Endodermal cell (in vitro differentiated cells): ENCODE data around the gene CADM4. TPM values are rescaled to one million over a fixed set of nuclear protein-coding genes. Genes with fewer than 3 reads are reported as not detected.

Source experiments
- DNase-seq: peaks from one replicate; pipeline ENCODE4 v3.0.0-alpha.2; 2017
- H3K27ac ChIP-seq: 2 replicates; pipeline ENCODE4 v1.5.1; 2013; ENCODE audit warnings: mild to moderate bottlenecking, low read depth, low read length, moderate library complexity
- H3K27me3 ChIP-seq: 2 replicates; pipeline ENCODE4 v1.6.1; 2013; ENCODE audit warnings: mild to moderate bottlenecking, low read length, moderate library complexity; ENCODE audit not compliant: insufficient read depth, control insufficient read depth, poor library complexity, severe bottlenecking
- H3K36me3 ChIP-seq: 2 replicates; pipeline ENCODE4 v1.7.0; 2013; ENCODE audit warnings: mild to moderate bottlenecking, low read length, moderate library complexity; ENCODE audit not compliant: control insufficient read depth, insufficient read depth
- H3K4me1 ChIP-seq: one replicate; pipeline ENCODE4 v1.7.0; 2013; ENCODE audit warnings: low read length; ENCODE audit not compliant: control insufficient read depth, insufficient read depth
- H3K4me3 ChIP-seq: 2 replicates; pipeline ENCODE4 v1.5.1; 2013; ENCODE audit warnings: mild to moderate bottlenecking, low read length, moderate library complexity
- H3K9ac ChIP-seq: 2 replicates; pipeline ENCODE4 v1.6.1; 2013; ENCODE audit warnings: mild to moderate bottlenecking, low read length, moderate library complexity; ENCODE audit not compliant: poor library complexity, severe bottlenecking; ENCODE audit errors: extremely low read depth
- H3K9me3 ChIP-seq: 2 replicates; pipeline ENCODE4 v1.6.1; 2013; ENCODE audit warnings: mild to moderate bottlenecking, low read length, moderate library complexity; ENCODE audit not compliant: control insufficient read depth
- H3K27ac Mint-ChIP-seq: 2 replicates; pipeline ENCODE4 v1.8.0; 2020; ENCODE audit warnings: mixed read lengths
- H3K27me3 Mint-ChIP-seq: 2 replicates; pipeline ENCODE4 v1.8.0; 2021; ENCODE audit warnings: mild to moderate bottlenecking, mixed read lengths; ENCODE audit not compliant: insufficient read depth
- H3K36me3 Mint-ChIP-seq: 2 replicates; pipeline ENCODE4 v1.8.0; 2020; ENCODE audit warnings: low read depth, mixed read lengths
- H3K4me1 Mint-ChIP-seq: 2 replicates; pipeline ENCODE4 v1.8.0; 2020; ENCODE audit warnings: mixed read lengths
- H3K4me3 Mint-ChIP-seq: 2 replicates; pipeline ENCODE4 v1.8.0; 2020; ENCODE audit warnings: mild to moderate bottlenecking, moderate library complexity, mixed read lengths
- H3K9me3 Mint-ChIP-seq: 2 replicates; pipeline ENCODE4 v1.8.0; 2020; ENCODE audit warnings: mild to moderate bottlenecking, mixed read lengths
- WGBS, 2 experiments: methylation state at CpG; one replicate each; pipeline versions ENCODE4 v1.1.5 to v1.1.7; 2013; ENCODE audit warnings: missing lambda C conversion rate in 2 of 2, mixed read lengths in 1 of 2; ENCODE audit not compliant: insufficient coverage in 1 of 2, insufficient read length in 1 of 2; 5-methylcytosine and 5-hydroxymethylcytosine counted together
- total RNA-seq, 2 donors: library from RNA; stranded (reverse); fragmentation: NEBNext Ultra II Directional in 1 of 2; extraction: Animal tissue kit (Norgen Biotek cat#: 25700) in 1 of 2; gene quantifications; 2 replicates in 1 of 2; 3 replicates in 1 of 2; pipeline ENCODE4 v1.2.1, GENCODE V29; 2021
- TF ChIP-seq, protein P1 (sequence below): fragments of 200-600 bp; sonication (generic); conservative IDR thresholded peaks from 2 replicates; pipeline ENCODE4 v1.5.0; 2021; ENCODE audit warnings: antibody characterized with exemption, mild to moderate bottlenecking

CADM4 gene
- total RNA-seq, 2 donors from 2014 or later, result 9.3 to 19.9 TPM

DNA sequence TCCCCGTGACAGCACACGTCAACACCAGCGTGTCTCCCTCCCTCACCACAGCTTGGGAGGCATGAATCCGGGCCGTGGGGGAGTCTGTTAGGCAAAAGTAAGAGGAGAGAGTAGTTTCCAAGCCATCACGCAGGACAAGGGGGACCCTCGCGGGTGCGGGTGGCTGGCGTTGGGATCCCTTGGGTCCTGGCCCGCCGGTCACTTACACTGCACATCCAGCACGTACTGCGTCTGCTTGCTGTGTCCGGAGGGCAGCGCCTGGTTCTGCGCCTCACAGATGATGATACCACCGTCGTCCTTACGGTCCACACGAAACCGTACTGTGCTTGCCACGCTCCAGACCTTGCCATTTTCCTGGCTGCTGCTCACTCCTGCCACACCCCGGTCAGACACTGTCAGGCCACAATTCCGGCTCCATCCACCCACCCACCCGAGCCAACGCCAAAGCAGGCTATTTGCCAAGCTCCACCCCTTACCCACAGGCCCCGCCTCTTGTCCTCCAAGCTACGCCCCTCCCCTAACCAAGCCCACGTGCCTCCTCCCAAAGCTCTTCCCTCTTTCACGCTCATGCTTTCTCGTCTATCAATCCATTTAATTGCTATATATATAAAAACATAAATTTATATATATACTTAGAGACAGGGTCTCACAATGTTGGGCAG is 13.6 kb downstream of the CADM4 start:
- H3K27ac ChIP-seq, result no peak overlapping the region
- TF ChIP-seq, protein P1, sequence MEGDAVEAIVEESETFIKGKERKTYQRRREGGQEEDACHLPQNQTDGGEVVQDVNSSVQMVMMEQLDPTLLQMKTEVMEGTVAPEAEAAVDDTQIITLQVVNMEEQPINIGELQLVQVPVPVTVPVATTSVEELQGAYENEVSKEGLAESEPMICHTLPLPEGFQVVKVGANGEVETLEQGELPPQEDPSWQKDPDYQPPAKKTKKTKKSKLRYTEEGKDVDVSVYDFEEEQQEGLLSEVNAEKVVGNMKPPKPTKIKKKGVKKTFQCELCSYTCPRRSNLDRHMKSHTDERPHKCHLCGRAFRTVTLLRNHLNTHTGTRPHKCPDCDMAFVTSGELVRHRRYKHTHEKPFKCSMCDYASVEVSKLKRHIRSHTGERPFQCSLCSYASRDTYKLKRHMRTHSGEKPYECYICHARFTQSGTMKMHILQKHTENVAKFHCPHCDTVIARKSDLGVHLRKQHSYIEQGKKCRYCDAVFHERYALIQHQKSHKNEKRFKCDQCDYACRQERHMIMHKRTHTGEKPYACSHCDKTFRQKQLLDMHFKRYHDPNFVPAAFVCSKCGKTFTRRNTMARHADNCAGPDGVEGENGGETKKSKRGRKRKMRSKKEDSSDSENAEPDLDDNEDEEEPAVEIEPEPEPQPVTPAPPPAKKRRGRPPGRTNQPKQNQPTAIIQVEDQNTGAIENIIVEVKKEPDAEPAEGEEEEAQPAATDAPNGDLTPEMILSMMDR, result no peak
- H3K27me3 ChIP-seq, result no peaks in the 10 kb centered on the region
- H3K4me1 ChIP-seq, result no peaks in the 10 kb centered on the region
- WGBS, 2 experiments, result 92 to 93% methylated on average over 19 to 30 of the region's 32 CpGs
- peak; percentile 81 for DNase-seq
- Mint-ChIP-seq H3K4me1 (no peaks in the 10 kb centered on the region), H3K4me3 (no peak overlapping the region), H3K36me3 (peaks cover 13% of the 10 kb centered on the region), H3K9me3 (no peaks in the 10 kb centered on the region), H3K27me3 (peaks cover 42% of the 10 kb centered on the region), H3K27ac (no peak overlapping the region)
- H3K36me3 ChIP-seq, result peaks cover 13% of the 10 kb centered on the region
- no peaks in the 10 kb centered on the region for H3K9me3 ChIP-seq
- H3K9ac ChIP-seq, result no peak overlapping the region
- no peak overlapping the region for H3K4me3 ChIP-seq

DNA sequence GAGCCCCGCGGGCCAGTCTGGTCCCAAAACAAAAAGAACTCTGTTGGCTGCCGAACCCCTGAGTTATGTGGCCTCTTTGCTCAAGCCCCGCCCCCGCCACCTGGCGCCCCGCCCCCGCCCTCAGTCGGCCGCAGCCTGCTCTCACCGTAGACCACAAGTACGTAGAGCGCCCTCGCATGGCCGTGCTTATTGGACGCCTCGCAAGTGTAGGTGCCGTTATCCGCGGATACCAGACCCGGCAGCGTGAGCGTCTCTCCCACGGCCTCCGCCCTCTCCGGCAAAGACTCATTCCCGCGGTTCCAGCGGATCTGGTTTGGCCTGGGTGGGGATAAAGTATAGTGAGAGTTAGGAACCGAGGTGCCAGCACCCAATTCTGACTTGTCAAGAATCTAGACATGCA is 14.7 kb downstream of the CADM4 start:
- Histone ChIP-seq H3K4me1 (no peaks in the 10 kb centered on the region), H3K9me3 (no peaks in the 10 kb centered on the region), H3K27ac (no peak overlapping the region), H3K4me3 (no peak overlapping the region), H3K9ac (no peak overlapping the region), H3K27me3 (no peaks in the 10 kb centered on the region), H3K36me3 (peaks cover 13% of the 10 kb centered on the region)
- Mint-ChIP-seq H3K4me1 (peaks cover 4% of the 10 kb centered on the region), H3K36me3 (peaks cover 13% of the 10 kb centered on the region), H3K27me3 (peaks cover 33% of the 10 kb centered on the region), H3K27ac (no peak overlapping the region), H3K9me3 (no peaks in the 10 kb centered on the region), H3K4me3 (no peak overlapping the region)
- DNase-seq, result peak; percentile 98
- WGBS, 2 experiments, result 46 to 50% methylated on average over 1 to 30 of the region's 30 CpGs
- TF ChIP-seq, protein P1, result peak; percentile 72

DNA sequence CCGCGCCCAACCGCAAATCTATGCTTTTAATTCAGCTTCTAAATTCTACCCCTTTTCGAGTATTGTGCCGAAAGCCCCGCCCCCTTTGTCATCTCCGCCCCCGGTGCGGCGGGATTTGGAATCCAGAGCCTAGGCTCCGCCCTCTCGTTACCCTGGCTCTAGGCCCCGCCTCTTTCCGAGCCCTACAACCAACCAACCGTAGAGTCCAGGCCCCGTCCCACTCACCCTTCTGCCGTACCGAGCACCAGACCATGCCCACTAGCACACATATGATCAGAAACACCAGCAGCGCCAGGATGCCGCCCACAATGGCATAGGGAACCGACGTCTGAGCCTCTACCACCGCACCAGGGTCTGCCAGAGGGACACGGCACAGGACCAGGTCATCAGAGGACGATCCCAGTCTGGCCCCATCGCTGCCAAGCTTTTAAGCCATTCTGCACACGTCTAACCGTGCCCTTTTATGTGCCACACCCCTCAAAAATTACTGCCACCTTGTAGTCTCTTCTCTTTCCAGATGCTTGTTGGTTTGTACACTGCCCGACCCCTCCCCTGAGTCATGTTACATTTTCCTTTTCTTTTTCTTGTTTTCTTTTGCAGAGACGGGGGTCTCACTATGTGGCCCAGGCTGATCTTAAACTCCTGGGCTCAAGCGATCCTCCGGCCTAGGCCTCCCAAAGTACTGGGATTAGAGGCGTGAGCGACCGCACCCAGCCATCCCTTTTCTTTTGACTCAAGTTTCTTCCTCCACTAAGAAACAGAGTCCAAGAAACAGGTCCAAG is 15.6 kb downstream of the CADM4 start:
- WGBS, 2 experiments, result 92 to 96% methylated on average over 23 to 35 of the region's 35 CpGs
- Histone ChIP-seq H3K36me3 (peaks cover 13% of the 10 kb centered on the region), H3K4me1 (no peaks in the 10 kb centered on the region), H3K27me3 (no peaks in the 10 kb centered on the region), H3K4me3 (no peak overlapping the region), H3K27ac (no peak overlapping the region), H3K9me3 (no peaks in the 10 kb centered on the region), H3K9ac (no peak overlapping the region)
- DNase-seq, result peak; percentile 93
- Mint-ChIP-seq H3K4me3 (no peak overlapping the region), H3K27ac (no peak overlapping the region), H3K9me3 (no peaks in the 10 kb centered on the region), H3K4me1 (peaks cover 6% of the 10 kb centered on the region), H3K27me3 (peaks cover 29% of the 10 kb centered on the region), H3K36me3 (peaks cover 13% of the 10 kb centered on the region)
- TF ChIP-seq, protein P1, result no peak
